MM.1S (cell line): ENCODE measurements around the gene SAMD8.

Source experiments
- CTCF ChIP-seq: fragments of 300-600 bp; sonication (generic); IDR thresholded peaks from 2 replicates; pipeline ENCODE4 v1.5.1; 2016; ENCODE audit warnings: antibody characterized with exemption, low read length, mixed read lengths
- EZH2 ChIP-seq: fragments of 300-600 bp; sonication (generic); optimal IDR thresholded peaks from 2 replicates; pipeline ENCODE3; 2017; ENCODE audit warnings: low read depth, mild to moderate bottlenecking, antibody characterized with exemption, low read length, mixed read lengths
- EZH2phosphoT487 ChIP-seq: fragments of 300-600 bp; sonication (generic); IDR thresholded peaks from 2 replicates; pipeline ENCODE4 v1.6.1; 2018; ENCODE audit warnings: antibody characterized with exemption, low read length

GRCh38 chr10:75126277-75126676 lies 14.8 kb downstream of the SAMD8 start:
- TF ChIP-seq CTCF (no peak), EZH2 (no peak), EZH2phosphoT487 (no peak)
